OCI-LY7 (cell line): Measurements from ENCODE around the gene GGTLC2. TPM values are rescaled to one million over a fixed set of nuclear protein-coding genes. Genes with fewer than 3 reads are reported as not detected.
"Not testable (repeated sequence)": the region's sequence is repeated elsewhere in the genome, so short reads cannot be mapped to it uniquely, and the experiment has no call there.

Source experiments
- BruUV-seq: library from RNA; stranded (reverse); fragments of 400-500 nt; replicated peaks from 2 replicates; lab custom pipeline; 2021; lab: Mats Ljungman, UMichigan
- CTCF ChIA-PET: fragments of 300-600 bp; sonication (Branson Sonifier 250); formaldehyde crosslinking; loops from one replicate; lab custom pipeline; 2022; ENCODE audit warnings: antibody characterized with exemption; ENCODE audit not compliant: unreplicated experiment; lab: Charles Lee
- POLR2A ChIA-PET: fragments of 300-600 bp; sonication (Branson Sonifier 250); formaldehyde crosslinking; loops from one replicate; lab custom pipeline; 2022; ENCODE audit warnings: antibody characterized with exemption; lab: Charles Lee
- DNase-seq: peaks from one replicate; pipeline ENCODE4 v3.0.0-alpha.2; 2015; ENCODE audit warnings: low spot score
- H2AFZ ChIP-seq: fragments of 200-600 bp; sonication (generic), shearing (Covaris generic); 2 replicates; pipeline ENCODE4 v1.6.1; 2014; ENCODE audit warnings: mild to moderate bottlenecking, antibody characterized with exemption, low read length, moderate library complexity
- H3K27ac ChIP-seq: fragments of 200-600 bp; sonication (generic); 2 replicates; pipeline ENCODE4 v1.5.1; 2014; ENCODE audit warnings: mixed run types, low read depth, mild to moderate bottlenecking, moderate library complexity, low read length, inconsistent platforms; ENCODE audit not compliant: poor library complexity, severe bottlenecking
- H3K36me3 ChIP-seq: fragments of 200-600 bp; sonication (generic); 2 replicates; pipeline ENCODE4 v1.6.1; 2014; ENCODE audit warnings: mild to moderate bottlenecking, antibody characterized with exemption, low read length, moderate library complexity, mixed read lengths; ENCODE audit not compliant: insufficient read depth
- H3K4me1 ChIP-seq: fragments of 200-600 bp; sonication (generic); 2 replicates; pipeline ENCODE4 v1.5.1; 2014; ENCODE audit warnings: mild to moderate bottlenecking, low read length; ENCODE audit not compliant: insufficient read depth, poor library complexity, severe bottlenecking
- H3K4me2 ChIP-seq: fragments of 200-600 bp; sonication (generic); 2 replicates; pipeline ENCODE4 v1.6.1; 2014; ENCODE audit warnings: mild to moderate bottlenecking, low read length
- H3K4me3 ChIP-seq: fragments of 200-600 bp; sonication (generic); 2 replicates; pipeline ENCODE4 v1.5.1; 2014; ENCODE audit warnings: mild to moderate bottlenecking, low read depth, low read length; ENCODE audit not compliant: poor library complexity, severe bottlenecking
- H3K79me2 ChIP-seq: fragments of 200-600 bp; sonication (generic); 2 replicates; pipeline ENCODE4 v1.6.1; 2016; ENCODE audit warnings: low read depth, mild to moderate bottlenecking, low read length, moderate library complexity, mixed read lengths; ENCODE audit not compliant: insufficient read depth
- H3K9me2 ChIP-seq: fragments of 200-600 bp; sonication (generic); 2 replicates; pipeline ENCODE4 v1.6.1; 2016; ENCODE audit warnings: mild to moderate bottlenecking, low read length, mixed read lengths; ENCODE audit not compliant: insufficient read depth
- H3K9me3 ChIP-seq: fragments of 200-600 bp; sonication (generic); 2 replicates; pipeline ENCODE4 v1.6.1; 2014; ENCODE audit warnings: mild to moderate bottlenecking, mixed run types, low read length, mixed read lengths
- H4K20me1 ChIP-seq: fragments of 200-600 bp; sonication (generic); 2 replicates; pipeline ENCODE4 v1.6.1; 2014; ENCODE audit warnings: mild to moderate bottlenecking, antibody characterized with exemption, low read length, moderate library complexity, mixed read lengths; ENCODE audit not compliant: insufficient read depth
- CTCF ChIP-seq: fragments of 200-600 bp; sonication (generic); conservative IDR thresholded peaks from 2 replicates; pipeline ENCODE4 v1.5.1; 2014; ENCODE audit warnings: mild to moderate bottlenecking, antibody characterized with exemption, low read length, moderate library complexity, mixed read lengths
- EZH2phosphoT487 ChIP-seq: fragments of 200-600 bp; sonication (generic); IDR thresholded peaks from 2 replicates; pipeline ENCODE4 v1.6.1; 2018; ENCODE audit warnings: low read depth, borderline replicate concordance, mild to moderate bottlenecking, mixed run types, antibody characterized with exemption, low read length, moderate library complexity, mixed read lengths
- intact Hi-C: fragments of 100-400 bp; cut with micrococcal nuclease; formaldehyde crosslinking; loops from one replicate; pipeline ENCODE4 v1.10.0; 2022; ENCODE audit not compliant: unreplicated experiment
- total RNA-seq, 2 experiments: library from RNA; depleted of rRNA in 1 of 2; stranded (reverse); fragments of >200 nt in 1 of 2; shearing (Covaris generic) in 1 of 2; gene quantifications; 2 replicates each; pipeline ENCODE4 v1.2.3, GENCODE V29; 2014 to 2022

Gene GGTLC2
- total RNA-seq, 2 experiments from 2014 or later, result not detected

DNA sequence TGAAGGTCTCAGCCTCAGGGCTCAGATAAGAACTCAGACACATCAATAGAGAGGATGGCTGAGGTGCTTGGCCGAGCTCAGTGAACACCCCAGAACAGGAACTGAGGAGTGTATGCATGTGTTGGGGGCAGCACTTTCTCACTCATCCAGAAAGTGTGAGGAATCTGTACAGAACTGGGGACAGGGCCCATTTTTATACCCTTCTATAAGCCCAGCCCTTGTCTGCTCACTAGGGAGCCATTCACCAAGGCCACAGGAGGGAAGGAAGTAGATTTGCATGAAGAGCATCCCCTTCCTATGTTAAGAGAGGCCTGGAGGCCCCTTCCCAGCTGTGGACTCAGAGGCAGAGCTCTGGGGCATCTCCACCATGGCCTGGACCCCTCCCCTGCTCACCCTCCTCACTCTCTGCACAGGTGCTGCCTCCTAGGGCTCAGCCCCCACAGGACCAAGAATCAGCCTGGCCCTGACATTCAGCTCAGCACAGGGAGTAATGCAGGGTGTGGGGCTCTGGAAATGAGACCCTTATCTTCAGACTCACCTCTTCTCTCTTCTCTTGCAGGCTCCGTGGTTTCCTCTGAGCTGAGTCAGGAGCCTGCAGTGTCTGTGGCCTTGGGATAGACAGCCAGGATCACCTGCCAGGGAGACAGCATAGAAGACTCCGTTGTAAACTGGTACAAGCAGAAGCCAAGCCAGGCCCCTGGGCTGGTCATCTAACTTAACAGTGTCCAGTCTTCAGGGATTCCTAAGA is 39.9 kb upstream of the GGTLC2 start:
- Histone ChIP-seq H3K4me3 (peak overlapping the region; percentile 25), H3K9me3 (peaks cover 3% of the 10 kb centered on the region; the same call in 1 of the 2 replicates), H3K79me2 (no peaks in the 10 kb centered on the region), H3K27ac (peak overlapping the region; percentile 63), H3K4me2 (peak overlapping the region; percentile 72), H3K9me2 (no peaks in the 10 kb centered on the region), H3K36me3 (no peaks in the 10 kb centered on the region), H4K20me1 (no peaks in the 10 kb centered on the region), H2AFZ (no peak overlapping the region), H3K4me1 (peaks cover 29% of the 10 kb centered on the region)
- ChIA-PET POLR2A (interaction anchor here (0.6 kb wide), 1 partner anchor 180 kb away, joined by 3 read pairs; no protein-coding TSS in a partner anchor), CTCF (interaction anchor here (0.6 kb wide), 1 partner anchor 228 kb away, joined by 4 read pairs; no protein-coding TSS in a partner anchor)
- 0 out of 2 replicates have a peak, but pooled peaks have one; percentile 28 for TF ChIP-seq CTCF
- TF ChIP-seq EZH2phosphoT487, result no peak
- peak; percentile 64 for DNase-seq
- intact Hi-C loops, result no loop called here
- no TSS peak for BruUV-seq

GRCh38 chr22:22605074-22605404 is 39.4 kb upstream of the GGTLC2 start:
- H2AFZ ChIP-seq, result no peak overlapping the region
- H4K20me1 ChIP-seq, result no peaks in the 10 kb centered on the region
- no peaks in the 10 kb centered on the region for H3K79me2 ChIP-seq
- H3K9me2 ChIP-seq, result no peaks in the 10 kb centered on the region
- peak overlapping the region; percentile 72 for H3K4me2 ChIP-seq
- BruUV-seq, result no TSS peak
- TF ChIP-seq EZH2phosphoT487, result no peak
- ChIA-PET POLR2A (no interaction called here), CTCF (interaction anchor here (0.6 kb wide), 1 partner anchor 228 kb away, joined by 4 read pairs; no protein-coding TSS in a partner anchor)
- H3K4me3 ChIP-seq, result peak overlapping the region; percentile 25
- peak overlapping the region; percentile 63 for H3K27ac ChIP-seq
- H3K9me3 ChIP-seq, result peaks cover 3% of the 10 kb centered on the region; the same call in 1 of the 2 replicates
- intact Hi-C loops, result no loop called here
- no peaks in the 10 kb centered on the region for H3K36me3 ChIP-seq
- peak; percentile 40 for DNase-seq
- peaks cover 29% of the 10 kb centered on the region for H3K4me1 ChIP-seq

GRCh38 chr22:22608022-22608421 is 36.4 kb upstream of the GGTLC2 start:
- DNase-seq, H3K4me3 ChIP-seq, H3K79me2 ChIP-seq, H2AFZ ChIP-seq, H3K27ac ChIP-seq, H4K20me1 ChIP-seq, H3K4me2 ChIP-seq, H3K9me3 ChIP-seq, BruUV-seq, H3K36me3 ChIP-seq, POLR2A ChIA-PET, H3K9me2 ChIP-seq, intact Hi-C loops: not testable (repeated sequence)
- H3K4me1 ChIP-seq, result peaks cover 27% of the 10 kb centered on the region
- CTCF ChIA-PET, result interaction anchor here (0.6 kb wide), 1 partner anchor 351 kb away, joined by 3 read pairs; no protein-coding TSS in a partner anchor
